ENCODE measurements around the gene ARPC3.
A peak's percentile ranks its signal among the peaks of the same experiment; 100 is the strongest.
"Not testable (repeated sequence)": the region's sequence is repeated elsewhere in the genome, so short reads cannot be mapped to it uniquely, and the experiment has no call there.

Gene ARPC3

GRCh38 chr12:110449799-110450497, at the start of gene ARPC3:
Gene ARPC3, minus strand, starts transcription at chr12:110450337. Its CDS starts 77 bp downstream, at chr12:110450260.
- DNase-seq (ENCODE audit: low spot score), result peak; percentile 95

DNA sequence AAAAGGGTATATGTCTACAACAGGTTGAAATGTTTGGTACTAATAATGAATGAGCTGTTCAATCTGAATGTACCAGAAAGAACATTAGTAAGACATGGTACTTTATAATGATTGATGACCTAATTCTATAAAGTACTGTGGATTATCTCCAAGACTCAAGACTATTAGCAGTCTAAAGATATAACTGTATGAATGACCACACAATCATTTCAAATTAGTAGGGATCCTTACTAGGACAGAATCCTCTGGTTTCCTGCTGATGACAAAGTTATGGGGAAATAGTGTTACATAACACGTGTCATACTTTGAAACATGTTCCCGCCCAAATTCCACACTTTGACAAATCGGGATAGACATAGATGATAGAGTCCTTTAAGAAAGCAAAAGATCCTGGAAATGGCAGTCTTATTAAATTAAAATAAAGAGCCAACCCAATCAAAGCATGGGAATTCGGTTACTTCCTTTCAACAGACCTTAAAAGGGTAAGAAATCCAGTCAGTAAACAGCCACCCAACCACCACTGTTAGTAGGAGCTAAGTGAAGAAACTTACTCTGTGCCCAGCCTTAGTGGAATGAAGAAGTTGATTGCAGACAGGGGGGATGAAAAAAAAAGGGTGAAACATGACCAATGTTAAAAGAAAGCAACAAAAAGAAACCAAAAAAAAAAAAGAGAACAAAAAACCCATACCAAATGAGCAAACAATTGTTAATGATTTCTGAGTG, 49.0 kb upstream of the ARPC3 start:
- DNase-seq (ENCODE audit: low spot score), result no peak

DNA sequence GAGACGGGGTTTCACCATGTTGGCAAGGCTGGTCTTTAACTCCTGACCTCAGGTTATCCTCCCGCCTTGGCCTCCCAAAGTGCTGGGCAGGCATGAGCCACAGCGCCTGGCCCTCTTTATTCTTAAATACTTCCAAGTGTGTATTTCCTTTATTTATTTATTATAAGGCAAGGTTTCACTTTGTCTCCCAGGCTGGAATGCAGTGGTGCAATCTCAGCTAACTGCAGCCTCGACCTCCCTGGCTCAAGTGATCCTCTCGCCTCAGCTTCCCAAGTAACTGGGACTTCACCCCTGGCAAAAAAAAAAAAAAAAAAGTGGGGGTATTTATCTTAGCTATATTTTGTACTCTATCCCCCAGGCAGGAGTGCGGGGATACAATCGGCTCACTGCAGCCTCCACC, 25.3 kb upstream of the ARPC3 start:
- DNase-seq (ENCODE audit: low spot score), result no peak

- DNase-seq (ENCODE audit: low spot score), result peak; percentile 98
These were observed 18.3 kb upstream of the ARPC3 start, which contains the start of the genes FAM216A and GPN3 for GRCh38 chr12:110468214-110469048. Gene FAM216A, plus strand, starts transcription at chr12:110468845. Its CDS starts 31 bp downstream, at chr12:110468876. Gene GPN3, minus strand, starts transcription at chr12:110468257. Its CDS starts 54 bp downstream, at chr12:110468203.

- DNase-seq (ENCODE audit: low spot score), result no peak
These were observed 17.7 kb upstream of the ARPC3 start for GRCh38 chr12:110467847-110468213.

GRCh38 chr12:110466791-110467190, 16.7 kb upstream of the ARPC3 start:
- no peak for DNase-seq (ENCODE audit: low spot score)

DNA sequence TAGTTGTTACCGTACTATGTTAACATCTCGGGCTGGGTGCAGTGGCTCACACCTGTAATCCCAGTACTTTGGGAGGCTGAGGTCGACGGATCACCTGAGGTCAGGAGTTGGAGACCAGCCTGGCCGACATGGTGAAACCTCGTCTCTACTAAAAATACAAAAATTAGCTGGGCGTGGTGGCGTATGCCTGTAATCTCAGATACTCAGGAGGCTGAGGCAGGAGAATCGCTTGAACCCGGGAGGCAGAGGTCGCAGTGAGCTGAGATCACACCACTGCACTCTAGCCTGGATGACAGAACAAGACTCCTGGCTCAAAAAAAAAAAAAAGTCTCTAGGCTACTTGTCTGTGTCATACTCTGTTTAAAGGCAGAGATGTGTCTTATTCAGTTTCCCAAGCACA, 15.6 kb upstream of the ARPC3 start:
- not testable (repeated sequence) for DNase-seq (ENCODE audit: low spot score)

- DNase-seq (ENCODE audit: low spot score), result no peak
These were observed 14.9 kb upstream of the ARPC3 start for GRCh38 chr12:110465024-110465423.

DNA sequence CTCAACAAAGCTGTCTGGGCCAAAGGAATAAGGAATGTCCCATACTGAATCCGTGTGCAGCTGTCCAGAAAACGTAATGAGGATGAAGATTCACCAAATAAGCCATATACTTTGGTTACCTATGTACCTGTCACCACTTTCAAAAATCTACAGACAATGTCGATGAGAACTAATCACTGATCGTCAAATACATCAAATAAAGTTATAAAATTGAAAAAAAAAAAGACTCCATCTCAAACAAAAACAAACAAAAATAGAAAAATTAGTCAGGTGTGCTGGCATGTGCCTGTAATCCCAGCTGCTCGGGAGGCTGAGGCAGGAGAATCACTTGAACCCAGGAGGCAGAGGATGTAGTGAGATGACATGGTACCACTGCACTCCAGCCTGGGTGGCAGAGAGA, 11.1 kb upstream of the ARPC3 start:
- not testable (repeated sequence) for DNase-seq (ENCODE audit: low spot score)

DNA sequence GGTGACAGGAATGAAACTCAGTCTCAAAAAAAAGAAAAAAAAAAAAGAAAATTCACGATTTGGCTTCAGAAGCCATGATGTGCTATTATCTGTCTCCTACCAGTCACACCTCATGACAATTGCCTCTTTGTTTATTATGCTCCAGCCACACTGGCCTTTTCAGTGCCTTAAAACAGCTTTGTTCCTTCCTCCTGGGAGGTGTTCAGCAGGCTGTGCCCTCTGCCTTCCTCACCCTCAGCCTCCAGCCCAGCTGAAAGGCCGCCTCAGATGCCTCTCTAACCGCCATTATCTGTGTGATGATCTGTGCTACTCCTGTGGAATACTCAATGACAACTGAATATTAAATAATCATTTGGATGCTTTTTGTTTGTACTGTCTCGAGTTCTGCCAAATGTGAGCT, 8.6 kb upstream of the ARPC3 start:
- no peak for DNase-seq (ENCODE audit: low spot score)

GRCh38 chr12:110453569-110454296, 3.6 kb upstream of the ARPC3 start:
- DNase-seq (ENCODE audit: low spot score), result no peak

DNA sequence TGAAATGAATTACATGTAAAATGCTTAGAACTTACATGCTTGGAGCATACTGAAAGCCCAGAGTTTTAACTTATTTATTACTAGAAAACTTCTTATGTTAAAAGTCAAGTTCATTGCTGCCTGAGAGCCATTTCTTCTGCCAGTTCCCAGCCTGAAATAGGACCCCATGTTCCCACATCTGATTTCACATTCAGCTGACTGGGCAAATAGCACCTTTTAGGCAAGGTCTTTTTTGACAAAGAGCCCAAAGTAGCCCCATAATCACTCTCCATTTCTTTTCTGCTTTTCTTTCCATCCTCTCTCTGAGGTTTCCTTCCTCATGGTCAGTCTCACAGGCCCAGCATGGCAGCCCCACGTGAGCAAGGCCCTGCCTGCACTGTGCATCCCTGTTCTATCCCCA, 1.1 kb upstream of the ARPC3 start:
- no peak for DNase-seq (ENCODE audit: low spot score)

- no peak for DNase-seq (ENCODE audit: low spot score)
These were observed 5.7 kb downstream of the ARPC3 start for GRCh38 chr12:110444455-110444854.

DNA sequence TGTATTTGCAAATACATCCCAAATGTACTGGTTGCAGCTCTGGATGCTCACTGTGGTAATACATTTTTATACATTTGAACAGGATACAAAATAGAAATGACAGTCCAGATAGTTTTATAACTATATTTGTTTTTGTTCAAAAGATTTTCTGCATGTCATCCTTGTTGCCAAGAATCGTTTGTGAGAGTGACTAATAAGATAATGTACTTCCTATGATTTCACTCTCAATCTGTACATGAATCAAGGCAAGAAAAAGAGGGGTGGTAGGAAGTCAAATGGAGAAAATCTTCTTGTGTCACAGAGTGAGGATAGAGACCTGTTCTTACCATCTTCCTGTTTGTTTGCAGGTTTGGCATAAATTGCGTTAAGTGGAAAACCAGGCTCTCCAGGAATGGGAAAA, 13.9 kb downstream of the ARPC3 start:
- no peak for DNase-seq (ENCODE audit: low spot score)

GRCh38 chr12:110431957-110432587, 18.1 kb downstream of the ARPC3 start:
- DNase-seq (ENCODE audit: low spot score), result no peak

DNA sequence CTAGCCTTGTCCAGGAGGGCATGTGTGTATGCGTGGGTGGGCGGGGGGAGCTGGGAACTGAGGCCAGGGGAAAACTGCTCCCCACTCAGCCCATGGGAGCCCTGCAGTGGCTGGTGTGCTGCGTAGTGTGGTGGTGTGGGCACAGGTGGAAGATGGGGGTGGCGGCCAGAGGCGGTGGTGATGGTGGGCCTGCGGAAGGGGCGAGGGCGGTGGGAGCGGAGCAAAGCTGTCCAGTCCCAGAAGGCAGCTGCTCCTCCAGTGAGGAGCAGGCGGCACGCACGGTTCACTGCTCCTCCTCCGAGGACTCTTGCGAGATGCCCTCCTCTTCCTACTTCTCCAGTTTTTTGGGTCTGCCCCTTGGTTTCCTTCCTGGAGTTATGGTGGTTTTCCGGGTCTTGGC, 20.5 kb downstream of the ARPC3 start:
- DNase-seq (ENCODE audit: low spot score), result not testable (repeated sequence)

- DNase-seq (ENCODE audit: low spot score), result no peak
These were observed 23.7 kb downstream of the ARPC3 start for GRCh38 chr12:110426406-110426805.

DNA sequence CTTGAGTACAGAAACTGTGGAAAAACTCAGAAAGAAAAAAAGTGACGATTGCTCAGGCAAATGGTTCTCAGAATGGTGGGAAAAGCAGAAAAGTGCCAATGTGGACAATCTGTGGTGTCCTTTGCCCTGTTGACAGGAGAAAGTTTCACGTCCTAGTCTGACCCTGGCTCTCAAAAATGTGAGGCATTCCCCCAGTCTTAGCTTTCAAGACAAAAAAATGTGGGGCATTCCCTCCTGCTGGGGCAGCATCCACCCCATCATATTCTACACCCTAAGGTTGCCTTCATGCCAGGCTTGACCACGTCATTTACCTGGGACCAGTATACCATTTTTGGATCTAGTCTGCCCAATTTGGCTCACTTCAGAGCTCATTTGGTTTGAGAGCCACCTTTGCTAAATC, 25.9 kb downstream of the ARPC3 start:
- DNase-seq (ENCODE audit: low spot score), result no peak

DNA sequence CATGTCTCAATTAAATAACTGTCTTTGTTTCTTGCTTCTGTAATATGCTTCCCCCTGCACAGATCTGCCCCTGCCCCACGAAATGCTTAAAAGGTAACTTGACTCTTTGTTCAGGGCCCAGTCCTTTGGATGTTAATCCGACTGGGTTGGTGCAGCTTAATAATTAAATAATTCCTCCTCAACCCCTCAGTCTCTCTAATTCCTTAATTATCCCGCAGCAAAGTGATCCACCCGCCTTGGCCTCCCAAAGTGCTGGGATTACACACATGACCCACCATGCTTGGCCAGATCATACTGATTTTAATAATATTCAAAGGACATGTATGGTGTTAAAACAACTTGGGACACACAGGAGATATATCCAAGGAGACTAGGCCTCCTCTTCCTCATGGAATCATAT, 28.4 kb downstream of the ARPC3 start:
- DNase-seq (ENCODE audit: low spot score), result no peak

- DNase-seq (ENCODE audit: low spot score), result no peak
These were observed 28.9 kb downstream of the ARPC3 start for GRCh38 chr12:110421159-110421661.

- not testable (repeated sequence) for DNase-seq (ENCODE audit: low spot score)
These were observed 29.5 kb downstream of the ARPC3 start for GRCh38 chr12:110420644-110421043.

Data from putamen (tissue), 1 donor.